ENCODE measurements around the gene GLI3.

The GLI3 gene

DNA sequence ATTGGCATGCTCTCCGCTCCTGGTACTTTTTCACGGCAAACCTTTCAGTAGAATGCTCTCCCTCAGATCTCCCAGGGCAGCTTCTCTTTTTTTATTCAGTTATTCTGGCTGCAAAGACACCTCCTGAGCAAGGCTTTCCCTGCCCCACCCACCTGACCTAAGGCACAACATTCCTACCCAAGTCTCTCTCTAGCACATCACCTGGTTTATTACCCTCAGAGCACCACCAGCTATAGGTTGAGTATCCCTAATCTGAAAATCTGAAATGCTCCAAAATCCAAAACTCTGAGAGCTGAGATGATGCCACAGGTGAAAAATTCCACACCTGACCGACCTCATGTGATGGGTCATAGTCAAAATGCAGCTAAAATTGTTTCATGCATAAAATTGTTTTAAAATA is 99.6 kb downstream of the GLI3 start:
- DNase-seq = no peak

DNA sequence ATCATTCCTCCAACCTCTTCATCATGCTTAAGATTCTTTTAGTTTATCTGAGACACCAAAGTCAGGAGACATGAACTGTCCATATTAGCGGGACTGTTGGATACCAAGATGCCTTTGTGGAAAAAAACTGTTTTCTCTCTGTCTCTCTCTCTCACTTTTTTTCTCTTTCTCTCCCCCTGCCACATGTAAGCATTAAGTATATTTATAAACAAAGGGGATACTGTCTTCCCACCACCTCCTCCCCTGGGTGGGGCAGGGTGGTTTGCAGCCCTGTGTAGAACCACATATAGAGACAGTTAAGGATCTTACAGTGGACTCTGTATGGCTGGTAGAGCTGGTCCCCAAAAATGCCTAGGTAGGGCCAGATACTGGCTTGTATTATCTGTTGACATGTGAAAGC is 101.3 kb downstream of the GLI3 start:
- no peak for DNase-seq

DNA sequence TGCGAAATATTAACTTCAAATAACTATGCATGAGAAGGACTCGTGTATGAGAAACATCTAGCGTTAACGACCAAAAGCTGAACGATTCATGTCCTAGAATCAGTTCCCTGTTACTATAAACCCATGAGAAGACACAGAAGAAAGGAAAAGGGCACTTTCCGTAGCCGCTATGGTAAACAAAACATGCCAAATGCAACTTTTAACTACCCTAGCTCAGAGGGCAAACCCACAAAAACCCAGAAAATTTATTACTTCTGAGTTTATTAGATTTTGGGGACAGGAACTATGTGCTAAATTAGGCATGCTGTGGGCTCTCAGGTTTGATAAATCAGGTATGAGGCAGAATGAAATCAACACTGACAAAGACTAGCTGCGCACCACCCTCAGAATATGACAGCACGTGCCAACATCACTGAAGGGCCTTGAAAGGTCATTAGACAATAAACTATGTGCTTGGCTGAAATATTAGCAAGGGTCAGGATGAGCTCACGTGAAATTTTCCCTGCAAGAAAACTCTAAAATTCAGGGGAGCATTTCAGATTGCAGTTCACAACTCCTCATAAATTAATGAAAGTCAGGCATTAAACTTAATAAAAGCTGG is 102.6 kb downstream of the GLI3 start:
- no peak for DNase-seq

DNA sequence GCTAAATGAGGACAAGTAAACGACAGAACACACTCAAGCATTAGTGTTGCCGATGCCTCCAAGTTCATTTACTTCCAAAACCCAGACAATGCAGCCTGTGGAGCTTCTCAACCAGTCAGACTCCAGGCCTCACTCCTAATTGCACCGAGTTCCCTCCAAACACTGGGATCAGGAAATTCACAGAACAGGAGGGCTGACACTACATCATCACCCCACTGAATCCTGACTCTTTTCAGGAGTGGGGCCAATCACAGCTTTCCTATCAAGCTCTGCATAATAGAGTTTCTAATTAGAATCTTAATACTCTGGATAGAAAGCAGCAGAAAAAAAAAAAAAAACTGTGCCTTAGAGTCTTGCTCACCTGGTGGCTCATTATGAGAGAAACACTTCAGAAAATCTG is 103.7 kb downstream of the GLI3 start:
- DNase-seq = no peak

DNA sequence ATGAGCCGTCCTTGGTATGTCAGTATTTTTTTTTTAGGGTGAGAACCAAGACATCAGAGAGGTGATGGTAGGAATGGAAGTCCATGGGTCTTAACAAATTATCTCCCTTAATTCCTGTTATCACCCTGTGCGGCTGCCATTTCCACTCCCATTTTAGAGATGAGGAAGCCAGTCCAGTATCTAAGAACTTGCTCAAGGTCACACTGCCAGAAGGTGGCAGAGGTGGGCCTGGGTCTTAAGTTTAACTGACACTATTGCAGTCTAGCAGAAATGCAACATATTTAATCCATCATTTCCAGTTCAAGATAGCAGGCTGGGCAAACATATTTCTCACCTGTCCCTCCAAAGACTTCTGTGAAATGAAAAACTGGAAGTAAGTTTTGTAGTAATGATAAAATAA is 108.3 kb downstream of the GLI3 start:
- DNase-seq = no peak

DNA sequence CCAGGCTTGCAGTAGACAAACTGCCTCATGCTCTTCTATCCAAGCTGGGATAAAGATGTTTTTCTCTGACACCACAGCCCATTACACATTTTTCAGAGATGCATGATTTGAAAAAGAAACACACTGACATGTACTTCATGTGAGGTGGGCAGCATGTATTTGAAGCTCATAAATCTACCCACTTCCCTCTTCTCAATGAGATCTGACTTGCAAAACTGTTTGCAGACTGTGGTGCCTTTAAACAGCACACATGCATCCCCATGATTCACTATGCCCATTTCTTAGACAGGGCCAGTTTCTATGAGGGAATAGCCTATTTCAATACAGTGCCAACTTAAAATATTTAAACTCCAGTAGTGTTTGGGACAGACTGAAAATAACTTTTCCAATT is 109.8 kb downstream of the GLI3 start:
- DNase-seq = no peak

DNA sequence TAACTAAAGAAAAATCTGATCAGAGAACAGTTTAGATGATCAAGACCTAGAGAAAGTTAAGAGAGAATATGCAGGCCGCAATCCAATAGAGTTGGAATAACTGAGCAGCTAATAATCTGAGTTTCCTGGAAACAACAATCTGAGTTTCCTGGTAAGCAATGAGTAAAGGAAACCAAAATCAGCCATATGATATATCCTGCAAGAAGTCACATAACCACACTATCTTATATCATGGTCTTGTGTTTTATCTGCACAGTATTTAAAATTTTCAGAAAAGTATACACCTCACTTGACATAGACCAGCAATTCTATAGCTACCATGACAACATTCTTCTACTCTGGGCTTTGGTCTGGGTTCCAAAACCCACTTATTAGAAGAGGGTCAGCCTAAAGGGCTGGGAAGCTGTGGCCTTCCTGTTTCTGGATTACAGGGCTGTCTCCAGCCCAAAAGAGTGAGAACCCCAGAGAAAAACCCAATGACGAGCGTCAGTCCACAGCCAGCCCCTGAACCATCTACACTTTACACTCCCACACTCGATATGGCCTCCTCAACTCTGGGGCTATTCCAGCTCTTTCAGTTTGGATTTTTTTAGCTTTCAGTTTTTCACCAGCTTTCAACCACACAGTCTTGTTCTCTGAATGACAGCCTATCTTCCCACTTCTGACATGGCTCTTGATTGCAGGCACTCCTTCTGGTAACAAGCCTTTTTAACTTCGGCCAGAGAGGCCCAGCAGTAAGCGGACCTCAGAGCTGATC is 110.4 kb downstream of the GLI3 start:
- DNase-seq = no peak

DNA sequence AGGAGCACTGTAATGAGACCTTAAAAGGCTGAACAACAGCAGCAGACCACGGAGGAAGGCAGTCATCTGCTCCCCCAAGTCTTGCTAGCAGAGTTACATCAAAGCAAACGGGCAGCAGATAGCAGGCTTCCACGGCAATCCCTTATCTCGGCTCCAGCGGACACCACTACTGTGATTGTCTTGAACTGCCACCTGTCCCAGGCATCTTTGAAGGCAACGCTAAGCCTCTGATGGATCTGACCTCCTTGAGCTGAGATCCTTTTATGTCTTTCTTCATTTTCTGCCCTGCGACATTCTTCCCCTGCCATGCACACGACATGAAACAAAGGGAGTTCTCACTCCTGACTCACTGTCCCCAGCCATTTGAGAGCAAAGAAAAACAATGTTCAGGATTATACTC is 111.7 kb downstream of the GLI3 start:
- DNase-seq = no peak

DNA sequence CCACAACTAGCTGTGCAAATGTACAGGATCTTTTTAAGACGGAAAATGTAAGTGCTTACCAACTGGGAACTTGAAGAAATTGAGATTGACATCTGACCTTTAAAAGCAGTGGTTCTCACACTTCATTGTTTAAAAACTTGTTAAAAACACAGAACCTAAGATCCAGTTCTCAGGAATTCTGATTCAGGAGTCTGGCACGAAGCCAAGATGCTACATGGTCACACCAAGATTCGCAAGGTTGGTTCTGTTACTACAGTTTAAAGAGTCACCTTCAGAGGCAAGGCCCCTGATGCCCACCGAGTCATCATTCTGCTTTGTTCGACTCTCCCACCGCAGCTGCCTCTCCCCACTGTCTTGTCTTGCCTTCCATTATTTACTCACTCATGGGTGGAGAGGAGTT is 113.3 kb downstream of the GLI3 start:
- no peak for DNase-seq

DNA sequence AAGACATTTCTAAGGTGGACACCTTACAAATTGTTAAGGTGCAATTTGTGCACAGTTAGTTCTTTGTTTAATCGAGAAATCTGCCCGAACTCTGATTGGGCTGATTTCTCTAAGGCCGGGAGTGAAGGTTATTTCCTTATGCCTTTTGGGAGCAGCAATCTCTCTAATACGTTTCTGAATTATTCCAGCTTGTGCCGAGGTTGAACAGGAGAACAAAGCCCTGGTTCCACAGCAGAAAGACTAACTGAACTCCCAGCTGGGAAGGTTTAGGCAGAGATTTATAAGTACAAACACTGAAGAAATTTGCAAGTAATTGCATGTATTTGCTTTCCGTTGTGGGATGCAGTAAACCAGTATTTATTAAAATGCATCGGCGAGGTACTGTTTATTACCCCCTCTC is 116.8 kb downstream of the GLI3 start:
- DNase-seq = no peak

DNA sequence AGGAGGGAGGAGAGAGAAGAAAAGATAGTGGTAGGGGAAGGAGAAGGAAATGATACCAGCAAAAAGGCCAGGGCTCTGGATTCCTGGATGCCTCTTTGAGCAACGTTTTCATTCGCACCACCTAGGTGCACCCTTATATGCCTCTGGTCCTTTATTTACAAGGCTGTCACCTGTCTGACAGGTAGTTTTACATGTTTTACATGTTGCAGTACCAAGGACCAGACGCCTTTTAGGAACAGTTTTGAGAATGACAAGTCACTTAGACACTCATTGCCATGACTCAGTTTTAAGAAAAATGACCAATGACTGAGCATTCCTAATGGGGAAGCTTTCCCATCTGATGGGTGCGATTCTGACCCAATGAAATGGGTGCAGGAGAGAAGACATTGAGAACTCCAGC is 119.8 kb downstream of the GLI3 start:
- DNase-seq = no peak

DNA sequence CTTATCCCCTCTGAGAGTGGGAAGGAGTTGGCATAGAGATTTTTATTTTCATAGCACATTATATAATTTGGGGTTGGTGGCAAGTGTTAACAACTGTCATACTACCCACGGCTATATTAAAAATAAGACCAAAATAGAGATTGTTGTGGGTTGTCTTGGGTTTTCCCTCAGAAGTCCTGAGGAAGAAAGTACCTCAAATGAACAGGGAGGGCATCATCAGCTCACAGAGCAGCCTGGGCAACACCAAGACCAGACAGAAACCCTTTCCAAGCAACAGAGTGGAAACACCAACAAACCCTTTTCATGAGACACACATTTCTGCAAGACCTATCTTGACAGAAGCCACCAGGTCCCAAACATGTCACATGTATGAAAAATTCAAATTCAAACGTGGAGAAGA is 121.2 kb downstream of the GLI3 start:
- DNase-seq = no peak

DNA sequence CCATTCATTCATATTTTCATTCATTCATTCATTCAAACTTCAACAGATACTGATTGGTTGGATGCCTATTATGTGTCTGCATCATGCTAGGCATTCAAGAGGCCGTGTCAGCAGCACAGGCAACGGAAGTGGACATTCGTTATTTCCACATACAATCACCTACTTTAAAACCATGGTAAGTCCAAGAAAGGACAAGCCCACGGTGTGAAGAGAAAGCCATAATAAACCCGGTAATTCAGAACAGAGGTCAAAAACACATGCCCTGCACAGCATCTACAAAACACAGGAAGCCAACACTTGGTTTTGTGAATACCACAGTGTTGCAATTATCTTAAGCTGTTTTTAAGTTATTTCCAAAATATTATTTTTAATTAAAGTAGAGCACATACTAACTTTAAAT is 126.7 kb downstream of the GLI3 start:
- DNase-seq = no peak

DNA sequence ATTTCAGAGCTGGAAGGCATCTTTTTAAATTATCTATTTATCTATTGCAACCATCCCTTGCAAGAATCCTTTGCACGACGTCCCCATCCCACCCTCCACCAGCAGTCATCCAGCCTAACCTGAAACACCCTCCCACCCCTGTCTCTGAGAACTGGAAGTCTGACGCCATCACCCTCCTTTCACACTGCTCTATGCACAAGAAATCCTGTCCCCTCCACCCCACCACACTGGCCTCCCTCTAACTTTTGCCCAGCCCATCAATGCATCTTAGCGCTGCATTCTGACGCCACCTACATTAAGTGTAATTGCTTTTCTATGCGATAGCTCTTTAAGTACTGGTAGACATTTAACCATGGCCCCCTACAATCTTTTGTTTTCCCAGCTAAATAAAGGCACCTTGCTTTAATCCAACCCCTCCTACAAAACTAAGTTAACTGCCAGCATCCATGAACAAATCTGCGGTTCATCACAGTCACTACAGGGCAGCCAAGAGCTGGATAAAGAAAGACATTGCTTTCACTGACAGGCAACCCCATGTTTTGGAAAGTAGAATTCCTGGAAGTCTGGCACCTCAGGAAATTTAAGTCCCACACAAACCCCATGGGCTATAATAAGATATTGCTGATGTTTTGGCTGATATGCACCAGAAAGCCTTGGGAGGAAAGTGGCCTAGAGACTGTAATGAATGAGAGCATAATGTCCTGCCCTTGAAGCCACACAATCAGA is 128.0 kb downstream of the GLI3 start:
- DNase-seq = no peak

DNA sequence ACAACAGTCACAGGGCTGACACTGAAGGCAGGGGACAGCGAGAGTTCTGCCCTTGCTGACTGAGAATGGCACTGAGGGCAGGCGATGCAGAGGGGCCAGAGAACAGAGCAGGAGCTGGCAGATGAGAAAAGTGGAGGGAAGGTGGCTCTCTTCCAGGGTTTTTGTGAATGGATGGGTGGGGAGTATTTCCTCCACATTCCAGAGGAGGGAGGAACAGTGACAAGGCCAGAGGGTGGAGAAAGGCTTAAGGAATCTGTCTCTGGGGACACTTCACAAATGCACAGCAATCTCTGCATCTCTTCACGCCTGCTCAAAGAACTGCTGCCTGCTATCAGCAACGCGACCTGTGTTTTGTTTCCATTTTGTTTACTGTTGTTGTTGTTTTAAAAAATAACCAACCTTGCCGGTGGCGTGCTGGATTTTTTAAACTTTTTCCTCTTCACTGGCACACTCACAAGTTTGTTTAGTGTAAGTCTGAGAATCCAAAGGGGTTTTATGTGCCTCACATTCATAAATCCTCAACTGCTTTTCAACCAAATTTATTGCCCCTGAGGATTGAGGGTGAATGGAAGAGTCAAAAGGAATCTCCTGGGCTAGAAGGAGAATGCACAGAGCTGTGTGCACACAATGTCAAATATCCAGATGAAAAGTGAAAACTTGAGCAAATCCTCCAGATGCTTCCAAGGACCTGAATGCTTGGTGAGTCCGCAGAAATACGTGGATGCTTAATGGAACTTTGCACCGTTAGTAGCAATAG is 129.3 kb downstream of the GLI3 start:
- no peak for DNase-seq

DNA sequence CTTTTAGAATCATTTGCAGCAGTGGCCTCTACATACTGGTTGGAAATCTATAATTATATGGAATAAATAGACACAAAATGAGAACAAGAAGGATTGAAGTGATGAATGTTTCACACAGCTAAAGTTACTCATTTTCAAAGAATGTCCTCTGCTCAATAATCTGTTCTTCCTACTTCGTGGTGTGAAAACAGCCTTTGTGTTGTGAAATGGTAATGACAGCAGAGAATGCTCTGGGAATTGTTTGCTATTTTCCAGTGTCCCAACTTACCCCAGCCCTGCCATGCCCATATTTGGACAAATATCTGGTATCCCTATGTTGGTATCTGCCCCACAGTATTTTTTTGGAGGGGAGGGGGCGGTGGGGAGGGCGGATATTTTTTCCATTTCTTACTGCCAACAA is 130.4 kb downstream of the GLI3 start:
- DNase-seq = no peak

DNA sequence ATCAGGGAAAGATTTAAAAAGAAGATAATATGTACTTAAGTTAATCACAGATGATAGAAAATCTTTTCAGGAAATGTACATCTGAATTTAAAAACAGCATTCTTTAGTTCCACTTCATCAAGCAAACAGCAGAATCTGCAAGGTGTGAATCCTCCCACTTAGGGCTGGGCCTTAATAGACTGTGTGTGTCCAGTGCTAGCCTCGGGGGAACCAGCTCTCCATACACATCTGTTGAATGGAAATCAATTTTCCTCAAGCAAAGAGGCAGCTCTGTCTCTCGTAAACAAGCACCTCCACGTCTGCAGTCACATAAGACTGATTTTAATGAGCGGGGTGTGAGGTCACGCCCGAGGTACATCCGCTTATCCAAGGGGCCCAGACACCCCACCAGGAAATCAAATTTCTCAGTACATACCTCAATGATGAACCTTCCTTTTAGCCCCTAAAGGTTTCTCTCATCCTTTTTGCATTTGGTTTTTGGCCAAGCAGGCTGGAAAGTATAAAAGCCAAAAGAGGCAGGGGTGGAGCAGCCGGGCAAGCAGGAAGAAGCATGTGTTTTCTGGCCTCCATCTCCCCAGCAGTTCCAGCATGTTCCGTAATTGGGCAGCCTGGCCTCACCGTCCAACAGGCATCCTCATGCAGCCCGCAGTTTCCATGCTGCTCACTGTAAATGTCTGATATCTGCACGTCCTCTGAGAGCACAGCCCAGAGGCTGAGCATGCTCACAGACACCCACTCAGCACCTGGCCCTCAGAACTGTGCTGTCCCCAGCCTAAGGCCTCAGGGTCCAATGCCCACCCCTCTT is 131.3 kb downstream of the GLI3 start:
- no peak for DNase-seq

DNA sequence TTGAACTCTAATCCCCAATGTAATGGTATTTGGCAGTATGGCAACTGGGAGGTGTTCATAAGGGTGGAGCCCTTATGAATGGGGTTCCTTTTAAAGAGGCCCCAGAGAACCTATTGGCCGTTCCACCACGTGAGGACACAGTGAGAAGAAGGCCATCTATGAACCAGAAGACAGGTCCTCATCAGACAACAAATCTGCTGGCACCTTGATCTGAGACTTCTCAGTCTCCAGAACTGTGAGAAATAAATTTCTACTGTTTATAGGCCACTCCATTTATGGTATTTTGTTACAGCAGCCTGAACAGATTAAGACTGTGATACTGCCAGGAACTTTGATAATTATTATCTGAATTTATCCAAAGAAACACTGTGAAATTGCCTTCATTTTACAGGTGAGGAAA is 132.3 kb downstream of the GLI3 start:
- no peak for DNase-seq

DNA sequence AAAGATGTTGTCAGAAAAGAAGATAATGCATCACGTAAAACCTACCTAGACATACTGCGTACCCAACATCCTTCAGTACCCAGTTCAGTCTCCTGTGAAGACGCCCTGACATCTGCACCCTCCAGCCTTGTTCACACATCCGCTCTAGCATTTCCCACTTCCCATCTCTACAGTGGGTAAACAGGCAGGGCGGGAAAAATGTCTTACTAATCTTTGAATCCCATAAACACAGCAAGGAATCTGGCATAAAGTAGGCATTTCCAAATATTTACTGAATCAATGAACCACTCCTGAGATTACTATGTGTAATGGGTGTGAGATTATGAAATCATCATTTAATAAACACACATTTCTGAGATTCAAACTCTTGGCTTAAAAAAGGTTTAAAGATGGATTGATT is 132.8 kb downstream of the GLI3 start:
- no peak for DNase-seq

DNA sequence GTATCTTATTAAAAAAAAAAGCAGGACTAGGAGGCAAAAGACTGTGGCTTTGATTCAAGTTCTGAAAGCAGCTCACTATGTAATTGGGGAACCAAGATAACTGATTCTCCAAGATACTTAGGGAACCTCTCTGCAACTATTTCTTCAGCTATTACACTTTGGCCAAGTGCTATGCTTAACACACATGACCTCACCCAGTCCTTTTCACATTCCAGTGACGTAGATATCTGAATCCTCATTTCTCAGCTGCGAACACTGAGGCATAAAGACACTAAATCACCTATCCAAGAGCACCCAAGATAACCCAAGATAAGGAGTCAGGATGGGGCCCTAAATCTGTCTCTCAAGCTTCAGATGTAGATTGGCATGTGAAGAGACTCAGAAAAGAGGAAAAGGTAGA is 133.6 kb downstream of the GLI3 start:
- no peak for DNase-seq

DNA sequence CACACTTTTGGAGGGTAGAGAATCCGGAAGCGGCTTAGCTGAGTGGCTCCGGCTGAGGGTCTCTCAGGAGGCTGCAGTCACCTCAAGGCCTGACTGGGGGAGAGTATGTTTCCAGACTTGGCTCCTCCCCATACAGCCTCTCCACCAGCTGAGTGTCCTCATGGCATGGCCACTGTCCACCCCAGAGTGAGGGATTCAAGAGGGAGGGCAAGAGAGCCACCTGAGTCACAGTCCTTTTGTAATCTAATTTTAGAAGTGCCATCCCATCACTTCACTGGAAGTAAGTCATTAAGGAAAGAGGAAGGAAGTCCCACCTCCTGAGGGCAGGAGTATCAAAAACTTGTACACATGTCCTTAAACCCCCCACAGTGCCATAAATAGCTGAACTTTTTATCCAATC is 134.0 kb downstream of the GLI3 start:
- no peak for DNase-seq

DNA sequence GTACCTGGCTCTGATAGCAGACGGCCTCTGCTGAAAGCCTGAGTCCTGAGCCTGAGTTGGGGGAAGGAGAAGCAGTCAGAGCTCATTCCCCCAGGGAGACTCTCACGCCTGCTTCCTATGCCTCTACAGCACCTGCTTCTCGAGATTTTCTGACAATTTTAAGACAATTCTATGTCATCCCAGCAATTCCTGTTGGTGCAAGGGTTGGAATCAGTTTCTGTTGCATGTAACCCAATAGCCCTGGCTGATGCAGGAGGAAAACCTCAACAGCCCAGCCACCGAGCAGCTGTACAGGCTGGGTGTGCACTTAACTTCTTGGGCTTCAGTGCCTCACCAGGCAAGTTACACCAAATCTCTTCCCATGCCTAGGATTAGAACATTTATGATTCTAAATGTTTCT is 134.7 kb downstream of the GLI3 start:
- DNase-seq = no peak

DNA sequence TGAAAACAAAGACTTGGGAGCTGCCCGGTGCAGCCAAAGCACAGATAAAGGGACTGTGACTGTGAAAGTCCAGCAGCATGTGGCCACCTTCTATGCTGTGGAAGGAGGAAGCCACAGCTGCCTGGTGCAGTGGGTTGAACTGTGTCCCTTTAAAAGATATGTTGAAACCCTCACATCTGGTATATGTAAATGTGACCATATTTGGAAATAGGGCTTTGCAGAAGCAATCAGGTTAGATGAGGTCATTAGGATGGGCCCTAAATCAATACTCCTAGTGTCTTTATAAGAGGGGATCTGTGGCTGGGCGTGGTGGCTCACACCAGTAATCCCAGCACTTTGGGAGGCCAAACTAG is 136.9 kb downstream of the GLI3 start:
- DNase-seq = no peak

Data from NCI-H524 (cell line).